Skeletal muscle satellite cell (primary cell): ENCODE results near the gene MID1.

Experiments
- H3K27me3 ChIP-seq: 2 replicates; pipeline ENCODE4 v1.7.0; 2013; ENCODE audit warnings: low read length; ENCODE audit not compliant: control insufficient read depth, insufficient read depth
- H3K36me3 ChIP-seq: 2 replicates; pipeline ENCODE4 v1.7.0; 2013; ENCODE audit warnings: mild to moderate bottlenecking, control low read depth, low read length; ENCODE audit not compliant: insufficient read depth
- H3K4me1 ChIP-seq: 2 replicates; pipeline ENCODE4 v1.7.0; 2013; ENCODE audit warnings: low read length; ENCODE audit not compliant: control insufficient read depth, insufficient read depth
- H3K4me2 ChIP-seq: 2 replicates; pipeline ENCODE4 v1.7.0; 2013; ENCODE audit warnings: mild to moderate bottlenecking, low read length
- H3K4me3 ChIP-seq: 2 replicates; pipeline ENCODE4 v1.7.0; 2013; ENCODE audit warnings: low read length
- H3K9ac ChIP-seq: 2 replicates; pipeline ENCODE4 v1.7.0; 2013; ENCODE audit warnings: mild to moderate bottlenecking, low read depth, low read length, moderate library complexity
- H3K9me3 ChIP-seq: replicated peaks from 2 replicates; pipeline ENCODE4 v1.7.0; 2013; ENCODE audit warnings: mild to moderate bottlenecking, control low read depth, low read length

Gene MID1

GRCh38 chrX:10483191-10483831 is 137.1 kb downstream of the MID1 start:
- Histone ChIP-seq H3K36me3 (peaks cover 10% of the 10 kb centered on the region), H3K27me3 (no peaks in the 10 kb centered on the region), H3K4me1 (peaks cover 19% of the 10 kb centered on the region), H3K9ac (no peak overlapping the region), H3K4me2 (no peak overlapping the region), H3K4me3 (no peak overlapping the region), H3K9me3 (no peaks in the 10 kb centered on the region)

GRCh38 chrX:10482708-10483107 is 137.7 kb downstream of the MID1 start:
- Histone ChIP-seq H3K4me1 (peaks cover 19% of the 10 kb centered on the region), H3K4me2 (no peak overlapping the region), H3K9me3 (no peaks in the 10 kb centered on the region), H3K27me3 (no peaks in the 10 kb centered on the region), H3K9ac (no peak overlapping the region), H3K36me3 (peaks cover 10% of the 10 kb centered on the region), H3K4me3 (no peak overlapping the region)

GRCh38 chrX:10482261-10482660 is 138.1 kb downstream of the MID1 start:
- H3K9me3 ChIP-seq = no peaks in the 10 kb centered on the region
- H3K27me3 ChIP-seq = no peaks in the 10 kb centered on the region
- H3K36me3 ChIP-seq = peaks cover 10% of the 10 kb centered on the region
- H3K4me2 ChIP-seq = no peak overlapping the region
- H3K4me1 ChIP-seq = peaks cover 19% of the 10 kb centered on the region
- no peak overlapping the region for H3K9ac ChIP-seq
- H3K4me3 ChIP-seq = no peak overlapping the region

DNA sequence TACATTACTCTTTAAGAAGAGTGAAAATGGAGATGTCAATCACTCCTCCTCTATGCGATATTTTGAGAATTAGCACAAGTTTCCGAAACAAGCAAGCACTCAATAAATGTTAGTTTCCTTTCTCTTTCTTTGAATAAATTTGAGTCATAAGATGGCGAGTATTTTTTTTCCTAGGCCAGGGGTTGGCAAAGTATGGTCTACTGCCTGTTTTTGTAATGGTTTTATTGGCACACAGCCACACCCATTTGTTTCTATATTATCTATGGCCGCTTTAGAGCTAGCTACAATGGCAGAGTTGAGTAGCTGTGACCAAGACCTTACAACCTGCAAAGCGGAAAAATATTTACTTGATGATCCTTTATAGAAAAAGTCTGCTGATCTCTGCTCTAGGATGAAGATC is 139.5 kb downstream of the MID1 start:
- Histone ChIP-seq H3K9ac (no peak overlapping the region), H3K9me3 (no peaks in the 10 kb centered on the region), H3K4me2 (no peak overlapping the region)

GRCh38 chrX:10479508-10479907 is 140.9 kb downstream of the MID1 start:
- Histone ChIP-seq H3K9ac (no peak overlapping the region), H3K4me3 (no peak overlapping the region), H3K27me3 (no peaks in the 10 kb centered on the region), H3K4me2 (no peak overlapping the region), H3K36me3 (peaks cover 10% of the 10 kb centered on the region), H3K4me1 (peaks cover 2% of the 10 kb centered on the region), H3K9me3 (no peaks in the 10 kb centered on the region)

More for the DNA sequence above, 139.5 kb downstream of the MID1 start:
- Histone ChIP-seq H3K4me1 (peaks cover 8% of the 10 kb centered on the region), H3K27me3 (no peaks in the 10 kb centered on the region), H3K4me3 (no peak overlapping the region), H3K36me3 (peaks cover 10% of the 10 kb centered on the region)

- H3K36me3 ChIP-seq = peaks cover 22% of the 10 kb centered on the region
- H3K9me3 ChIP-seq = no peaks in the 10 kb centered on the region
- H3K9ac ChIP-seq = no peak overlapping the region
- H3K4me3 ChIP-seq = no peak overlapping the region
- no peaks in the 10 kb centered on the region for H3K4me1 ChIP-seq
- H3K27me3 ChIP-seq = no peaks in the 10 kb centered on the region
- no peak overlapping the region for H3K4me2 ChIP-seq
Measured at GRCh38 chrX:10477525-10477924, 142.9 kb downstream of the MID1 start.

GRCh38 chrX:10474913-10475568 is 145.3 kb downstream of the MID1 start:
- no peak overlapping the region for H3K4me2 ChIP-seq
- no peak overlapping the region for H3K9ac ChIP-seq
- peaks cover 13% of the 10 kb centered on the region for H3K36me3 ChIP-seq
- no peaks in the 10 kb centered on the region for H3K27me3 ChIP-seq
- peaks cover 9% of the 10 kb centered on the region for H3K4me1 ChIP-seq
- no peak overlapping the region for H3K4me3 ChIP-seq
- H3K9me3 ChIP-seq = no peaks in the 10 kb centered on the region

- no peak overlapping the region for H3K4me2 ChIP-seq
- H3K9ac ChIP-seq = no peak overlapping the region
- no peaks in the 10 kb centered on the region for H3K27me3 ChIP-seq
- no peak overlapping the region for H3K4me3 ChIP-seq
- peaks cover 9% of the 10 kb centered on the region for H3K4me1 ChIP-seq
- no peaks in the 10 kb centered on the region for H3K9me3 ChIP-seq
- H3K36me3 ChIP-seq = peaks cover 13% of the 10 kb centered on the region
Measured at GRCh38 chrX:10474510-10474909, 145.9 kb downstream of the MID1 start.

DNA sequence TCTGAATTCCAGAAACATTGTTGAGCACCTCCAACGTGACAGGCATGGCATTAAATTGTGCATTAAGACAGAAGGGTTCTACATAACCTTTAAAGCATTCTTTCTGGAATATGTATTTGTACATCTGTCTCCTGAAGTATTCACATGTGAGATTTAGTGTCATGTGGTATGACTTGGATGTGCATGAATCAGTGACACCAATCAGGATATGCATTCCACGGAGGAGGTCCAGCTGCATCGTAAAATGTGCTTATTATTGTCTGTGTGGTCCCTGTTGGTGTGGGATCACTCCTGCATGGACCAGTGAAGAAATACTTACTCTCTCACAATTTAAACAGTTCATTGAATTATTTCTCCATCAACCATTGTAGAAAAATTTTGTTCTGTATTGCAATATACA is 149.0 kb downstream of the MID1 start:
- H3K4me1 ChIP-seq = peaks cover 9% of the 10 kb centered on the region
- H3K36me3 ChIP-seq = peaks cover 17% of the 10 kb centered on the region
- no peaks in the 10 kb centered on the region for H3K9me3 ChIP-seq
- no peak overlapping the region for H3K4me3 ChIP-seq
- H3K27me3 ChIP-seq = no peaks in the 10 kb centered on the region
- no peak overlapping the region for H3K4me2 ChIP-seq
- no peak overlapping the region for H3K9ac ChIP-seq

GRCh38 chrX:10470009-10470408 is 150.4 kb downstream of the MID1 start:
- Histone ChIP-seq H3K4me2 (no peak overlapping the region), H3K4me3 (no peak overlapping the region), H3K27me3 (no peaks in the 10 kb centered on the region), H3K9ac (no peak overlapping the region), H3K4me1 (peaks cover 9% of the 10 kb centered on the region), H3K36me3 (peaks cover 17% of the 10 kb centered on the region), H3K9me3 (no peaks in the 10 kb centered on the region)

DNA sequence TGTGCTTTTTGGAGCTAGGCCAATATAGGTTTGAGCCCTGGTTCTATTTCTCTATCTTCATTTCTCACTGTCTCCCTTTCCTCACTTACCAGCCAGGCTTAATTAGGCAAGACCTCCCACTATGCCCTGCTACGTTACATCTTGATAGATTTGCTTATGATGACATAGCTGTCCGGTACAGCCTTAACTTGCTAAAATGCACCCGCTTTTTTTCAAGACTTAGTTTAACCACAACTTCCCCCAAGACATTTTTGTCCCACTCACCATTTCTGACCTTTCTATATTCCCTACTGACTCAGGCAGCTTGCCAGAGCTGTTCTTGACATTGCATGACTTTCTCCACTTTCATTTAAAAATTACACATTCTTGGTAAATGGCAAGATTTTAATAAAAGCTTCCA is 152.6 kb downstream of the MID1 start:
- Histone ChIP-seq H3K4me1 (peaks cover 9% of the 10 kb centered on the region), H3K4me2 (no peak overlapping the region), H3K36me3 (peaks cover 6% of the 10 kb centered on the region), H3K9ac (no peak overlapping the region), H3K27me3 (no peaks in the 10 kb centered on the region), H3K9me3 (no peaks in the 10 kb centered on the region), H3K4me3 (no peak overlapping the region)

DNA sequence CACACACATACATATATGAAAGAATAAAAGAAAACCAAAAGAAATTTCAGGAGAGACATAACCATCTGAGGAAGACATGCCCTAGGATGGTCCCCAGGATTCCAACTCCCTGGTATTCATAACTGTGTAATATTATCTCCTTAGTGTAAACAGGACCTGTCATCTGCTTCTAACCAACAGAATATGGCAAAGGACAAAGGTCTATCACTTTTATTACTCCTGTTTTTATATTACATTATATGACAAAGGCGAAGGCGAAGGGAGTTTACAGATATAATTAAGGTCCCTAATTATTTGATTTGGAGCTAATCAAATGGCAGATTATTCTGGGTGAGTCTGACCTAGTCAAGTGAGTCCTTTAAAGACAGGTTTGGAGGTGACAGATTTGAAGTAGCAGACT is 155.1 kb downstream of the MID1 start:
- H3K36me3 ChIP-seq = peaks cover 3% of the 10 kb centered on the region
- peaks cover 1% of the 10 kb centered on the region for H3K4me1 ChIP-seq
- no peaks in the 10 kb centered on the region for H3K9me3 ChIP-seq
- H3K27me3 ChIP-seq = no peaks in the 10 kb centered on the region
- no peak overlapping the region for H3K4me2 ChIP-seq
- no peak overlapping the region for H3K9ac ChIP-seq
- no peak overlapping the region for H3K4me3 ChIP-seq
